Measurements from ENCODE around the gene KRTAP10-1. TPM values are rescaled to one million over a fixed set of nuclear protein-coding genes. Genes with fewer than 3 reads are reported as not detected.

Gene KRTAP10-1
- total RNA-seq, 1 experiment from 2014 or later: not detected

DNA sequence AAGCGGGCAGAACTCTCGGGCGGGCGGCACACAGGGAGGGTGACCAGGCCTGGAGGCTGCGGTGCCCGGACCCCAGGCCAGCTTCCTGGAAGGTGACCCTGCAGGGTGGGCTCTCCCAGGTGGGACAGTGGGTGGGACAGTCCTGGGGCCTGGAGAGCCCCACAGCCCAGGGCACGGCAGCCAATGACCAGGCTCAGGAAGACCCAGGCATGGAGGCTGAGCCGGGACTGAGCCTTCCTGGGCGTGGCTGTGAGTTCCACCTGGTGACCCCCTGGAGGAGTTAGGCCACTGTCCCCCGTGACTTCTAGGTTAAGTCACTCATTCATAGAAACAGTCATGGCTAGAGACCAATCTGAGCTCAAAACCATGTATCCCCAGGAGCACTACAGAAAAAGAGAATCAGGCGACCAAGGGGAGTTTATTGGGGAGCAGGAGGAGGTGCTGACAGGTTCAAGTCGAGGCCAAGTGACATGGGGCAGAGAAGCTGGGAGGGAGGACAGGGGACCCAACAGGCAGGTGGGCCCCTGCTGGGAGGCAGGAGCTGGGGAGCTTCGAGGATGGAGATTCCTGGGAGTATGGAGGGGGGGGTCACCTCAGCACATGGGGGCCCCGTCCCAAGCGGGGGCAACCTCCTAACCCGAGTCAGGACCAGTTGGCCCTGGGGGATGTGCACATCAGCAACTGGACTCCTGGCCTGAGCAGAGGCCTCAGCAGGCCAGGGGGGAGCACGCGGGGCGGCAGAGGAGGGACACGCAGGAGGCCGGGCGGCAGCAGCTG lies 39.2 kb upstream of the KRTAP10-1 start:
- POLR2A ChIA-PET: no interaction called here
- Mint-ChIP-seq H3K4me3 (ENCODE audit: unreplicated experiment) (no peak overlapping the region), H3K9me3 (ENCODE audit: unreplicated experiment) (peaks cover 54% of the 10 kb centered on the region), H3K27ac (ENCODE audit: unreplicated experiment) (no peak overlapping the region), H3K36me3 (ENCODE audit: insufficient read depth, unreplicated experiment) (peaks cover 5% of the 10 kb centered on the region), H3K27me3 (ENCODE audit: insufficient read depth, unreplicated experiment) (no peaks in the 10 kb centered on the region), H3K4me1 (ENCODE audit: low read depth, unreplicated experiment) (peaks cover 8% of the 10 kb centered on the region)
- Histone ChIP-seq H3K27me3 (replicated peaks; ENCODE audit: control insufficient read depth, insufficient read depth, low read length) (no peaks in the 10 kb centered on the region), H3K36me3 (ENCODE audit: control insufficient read depth, insufficient read depth, low read length) (no peaks in the 10 kb centered on the region), H3K9me3 (peaks cover 18% of the 10 kb centered on the region), H3K4me3 (ENCODE audit: low read depth, low read length) (no peak overlapping the region), H3K4me1 (no peaks in the 10 kb centered on the region)
- no TSS peak for BruUV-seq (replicated peaks)
- TF ChIP-seq, protein P1, sequence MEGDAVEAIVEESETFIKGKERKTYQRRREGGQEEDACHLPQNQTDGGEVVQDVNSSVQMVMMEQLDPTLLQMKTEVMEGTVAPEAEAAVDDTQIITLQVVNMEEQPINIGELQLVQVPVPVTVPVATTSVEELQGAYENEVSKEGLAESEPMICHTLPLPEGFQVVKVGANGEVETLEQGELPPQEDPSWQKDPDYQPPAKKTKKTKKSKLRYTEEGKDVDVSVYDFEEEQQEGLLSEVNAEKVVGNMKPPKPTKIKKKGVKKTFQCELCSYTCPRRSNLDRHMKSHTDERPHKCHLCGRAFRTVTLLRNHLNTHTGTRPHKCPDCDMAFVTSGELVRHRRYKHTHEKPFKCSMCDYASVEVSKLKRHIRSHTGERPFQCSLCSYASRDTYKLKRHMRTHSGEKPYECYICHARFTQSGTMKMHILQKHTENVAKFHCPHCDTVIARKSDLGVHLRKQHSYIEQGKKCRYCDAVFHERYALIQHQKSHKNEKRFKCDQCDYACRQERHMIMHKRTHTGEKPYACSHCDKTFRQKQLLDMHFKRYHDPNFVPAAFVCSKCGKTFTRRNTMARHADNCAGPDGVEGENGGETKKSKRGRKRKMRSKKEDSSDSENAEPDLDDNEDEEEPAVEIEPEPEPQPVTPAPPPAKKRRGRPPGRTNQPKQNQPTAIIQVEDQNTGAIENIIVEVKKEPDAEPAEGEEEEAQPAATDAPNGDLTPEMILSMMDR (IDR thresholded peaks at IDR 0.05; ENCODE audit: insufficient read depth in 1 of 2, low read depth in 1 of 2, low read length in 1 of 2, severe bottlenecking in 1 of 2, unreplicated experiment in 1 of 2): no peak
- CTCF ChIA-PET: no interaction called here
- intact Hi-C loops (cut with micrococcal nuclease; ENCODE audit: unreplicated experiment): no loop called here
- DNase-seq: no peak

DNA sequence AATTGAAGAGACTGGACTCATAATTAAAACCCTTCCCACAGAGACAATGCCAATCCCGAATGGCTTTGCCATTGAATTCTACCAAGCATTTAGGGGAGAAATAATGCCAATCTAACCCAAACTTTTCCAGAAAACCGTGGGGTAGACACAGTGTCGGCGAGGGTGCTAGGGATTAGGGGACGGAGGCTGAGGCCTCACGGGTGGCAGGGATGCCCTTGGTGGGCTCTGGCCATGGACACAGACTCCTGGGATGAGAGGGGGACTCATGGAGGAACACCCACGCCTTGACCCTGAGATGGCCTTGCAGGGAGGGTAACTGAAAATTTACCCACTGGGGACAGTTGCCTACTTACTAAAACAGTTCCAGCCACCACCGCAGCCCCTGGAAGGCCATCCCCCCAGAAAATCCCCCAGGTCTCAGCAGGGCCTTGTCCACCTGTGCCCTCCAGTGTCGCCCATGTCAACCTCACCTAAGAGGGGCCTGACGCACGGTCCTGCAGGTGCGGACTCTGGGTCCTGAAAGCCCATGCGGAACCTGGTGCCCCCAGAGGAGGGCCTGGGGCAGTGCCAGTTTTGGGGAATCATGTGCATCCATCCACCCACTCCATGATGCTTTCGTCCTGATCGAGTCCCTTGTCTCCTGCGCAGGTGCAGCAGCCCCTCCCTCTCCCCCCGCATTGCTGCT lies 38.5 kb upstream of the KRTAP10-1 start:
- no peaks in the 10 kb centered on the region for H3K27me3 Mint-ChIP-seq (ENCODE audit: insufficient read depth, unreplicated experiment)
- TF ChIP-seq, protein P1 (IDR thresholded peaks at IDR 0.05; ENCODE audit: insufficient read depth in 1 of 2, low read depth in 1 of 2, low read length in 1 of 2, severe bottlenecking in 1 of 2, unreplicated experiment in 1 of 2): no peak
- peaks cover 8% of the 10 kb centered on the region for H3K4me1 Mint-ChIP-seq (ENCODE audit: low read depth, unreplicated experiment)
- Histone ChIP-seq H3K4me1 (no peaks in the 10 kb centered on the region), H3K4me3 (ENCODE audit: low read depth, low read length) (no peak overlapping the region), H3K9me3 (peaks cover 18% of the 10 kb centered on the region), H3K36me3 (ENCODE audit: control insufficient read depth, insufficient read depth, low read length) (no peaks in the 10 kb centered on the region), H3K27me3 (replicated peaks; ENCODE audit: control insufficient read depth, insufficient read depth, low read length) (no peaks in the 10 kb centered on the region)
- H3K9me3 Mint-ChIP-seq (ENCODE audit: unreplicated experiment): peaks cover 54% of the 10 kb centered on the region
- no peak overlapping the region for H3K27ac Mint-ChIP-seq (ENCODE audit: unreplicated experiment)
- no peak overlapping the region for H3K4me3 Mint-ChIP-seq (ENCODE audit: unreplicated experiment)
- CTCF ChIA-PET: no interaction called here
- DNase-seq: no peak
- POLR2A ChIA-PET: no interaction called here
- BruUV-seq (replicated peaks): no TSS peak
- peaks cover 5% of the 10 kb centered on the region for H3K36me3 Mint-ChIP-seq (ENCODE audit: insufficient read depth, unreplicated experiment)
- intact Hi-C loops (cut with micrococcal nuclease; ENCODE audit: unreplicated experiment): no loop called here

DNA sequence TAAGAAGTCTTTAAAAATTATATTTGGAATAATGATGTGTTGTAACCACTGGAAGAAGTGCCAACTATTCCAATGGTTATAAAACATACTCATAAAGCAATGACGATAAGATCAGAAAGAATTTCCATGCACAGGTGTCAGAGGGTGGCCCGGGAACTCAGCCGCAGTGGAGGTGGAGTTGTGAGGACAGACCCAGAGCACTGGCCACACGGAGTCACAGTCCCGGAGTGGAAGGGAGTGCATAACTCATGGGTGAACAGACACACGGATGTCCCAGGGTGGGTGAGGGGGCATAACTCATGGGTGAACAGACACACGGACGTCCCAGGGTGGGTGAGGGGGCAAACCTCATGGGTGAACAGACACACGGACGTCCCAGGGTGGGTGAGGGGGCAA lies 36.0 kb upstream of the KRTAP10-1 start:
- H3K4me1 ChIP-seq: no peaks in the 10 kb centered on the region
- DNase-seq: no peak
- peaks cover 5% of the 10 kb centered on the region for H3K9me3 ChIP-seq
- CTCF ChIA-PET: no interaction called here
- TF ChIP-seq, protein P1 (IDR thresholded peaks at IDR 0.05; ENCODE audit: insufficient read depth in 1 of 2, low read depth in 1 of 2, low read length in 1 of 2, severe bottlenecking in 1 of 2, unreplicated experiment in 1 of 2): no peak
- no peaks in the 10 kb centered on the region for H3K27me3 Mint-ChIP-seq (ENCODE audit: insufficient read depth, unreplicated experiment)
- BruUV-seq (replicated peaks): no TSS peak
- H3K9me3 Mint-ChIP-seq (ENCODE audit: unreplicated experiment): peaks cover 50% of the 10 kb centered on the region
- H3K4me3 ChIP-seq (ENCODE audit: low read depth, low read length): no peak overlapping the region
- H3K4me3 Mint-ChIP-seq (ENCODE audit: unreplicated experiment): no peak overlapping the region
- POLR2A ChIA-PET: no interaction called here
- no peaks in the 10 kb centered on the region for H3K27me3 ChIP-seq (replicated peaks; ENCODE audit: control insufficient read depth, insufficient read depth, low read length)
- intact Hi-C loops (cut with micrococcal nuclease; ENCODE audit: unreplicated experiment): no loop called here
- peaks cover 5% of the 10 kb centered on the region for H3K36me3 Mint-ChIP-seq (ENCODE audit: insufficient read depth, unreplicated experiment)
- H3K36me3 ChIP-seq (ENCODE audit: control insufficient read depth, insufficient read depth, low read length): no peaks in the 10 kb centered on the region
- no peak overlapping the region for H3K27ac Mint-ChIP-seq (ENCODE audit: unreplicated experiment)
- H3K4me1 Mint-ChIP-seq (ENCODE audit: low read depth, unreplicated experiment): peaks cover 8% of the 10 kb centered on the region
